ENCODE results near the gene ATP1A1.

Gene ATP1A1

DNA sequence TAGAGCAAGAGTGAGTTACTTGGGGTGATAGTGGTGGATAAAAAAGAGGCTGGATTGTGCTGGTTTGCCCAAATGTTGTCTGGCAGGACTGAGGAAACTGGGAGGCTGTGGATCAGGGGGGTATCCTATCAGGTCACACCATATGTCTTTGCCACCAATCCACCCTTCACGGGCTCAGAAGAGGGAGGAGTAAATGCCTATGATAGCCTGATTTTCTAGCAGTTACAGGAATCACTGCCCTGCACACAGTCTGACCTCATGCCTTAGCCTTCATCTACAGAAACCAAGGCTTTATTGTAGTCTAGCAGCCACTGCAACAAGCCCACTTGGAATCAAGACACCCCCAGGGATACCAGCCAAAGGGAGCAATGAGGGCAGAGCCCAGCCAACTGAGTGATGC lies 51.8 kb downstream of the ATP1A1 start:
- no peak overlapping the region for H3K4me3 ChIP-seq (ENCODE audit: low read depth, low read length)
- TF ChIP-seq, protein P1, sequence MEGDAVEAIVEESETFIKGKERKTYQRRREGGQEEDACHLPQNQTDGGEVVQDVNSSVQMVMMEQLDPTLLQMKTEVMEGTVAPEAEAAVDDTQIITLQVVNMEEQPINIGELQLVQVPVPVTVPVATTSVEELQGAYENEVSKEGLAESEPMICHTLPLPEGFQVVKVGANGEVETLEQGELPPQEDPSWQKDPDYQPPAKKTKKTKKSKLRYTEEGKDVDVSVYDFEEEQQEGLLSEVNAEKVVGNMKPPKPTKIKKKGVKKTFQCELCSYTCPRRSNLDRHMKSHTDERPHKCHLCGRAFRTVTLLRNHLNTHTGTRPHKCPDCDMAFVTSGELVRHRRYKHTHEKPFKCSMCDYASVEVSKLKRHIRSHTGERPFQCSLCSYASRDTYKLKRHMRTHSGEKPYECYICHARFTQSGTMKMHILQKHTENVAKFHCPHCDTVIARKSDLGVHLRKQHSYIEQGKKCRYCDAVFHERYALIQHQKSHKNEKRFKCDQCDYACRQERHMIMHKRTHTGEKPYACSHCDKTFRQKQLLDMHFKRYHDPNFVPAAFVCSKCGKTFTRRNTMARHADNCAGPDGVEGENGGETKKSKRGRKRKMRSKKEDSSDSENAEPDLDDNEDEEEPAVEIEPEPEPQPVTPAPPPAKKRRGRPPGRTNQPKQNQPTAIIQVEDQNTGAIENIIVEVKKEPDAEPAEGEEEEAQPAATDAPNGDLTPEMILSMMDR (IDR thresholded peaks at IDR 0.05; ENCODE audit: control insufficient read depth, extremely low read depth, insufficient read depth) = no peak
- no peak for DNase-seq (ENCODE audit: low read depth)

DNA sequence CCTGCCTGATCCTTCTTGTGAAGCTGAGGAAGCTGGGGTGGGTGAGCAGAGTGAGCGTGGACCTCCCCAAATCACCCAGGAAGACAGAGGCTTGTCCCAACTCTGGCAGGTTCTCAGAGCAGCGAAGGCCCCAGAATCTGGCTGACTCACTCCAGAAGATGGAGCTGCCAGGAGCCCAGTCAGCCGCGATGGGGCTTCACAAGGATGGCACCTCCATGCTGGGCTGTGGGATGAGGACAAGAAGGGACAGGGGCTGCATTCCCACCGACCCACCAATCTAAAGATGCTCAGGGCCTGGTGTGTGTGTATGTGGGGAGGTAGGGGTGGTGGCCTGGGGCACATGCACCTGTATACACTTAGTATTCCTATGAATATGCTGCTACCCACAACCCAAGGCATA lies 52.9 kb downstream of the ATP1A1 start:
- DNase-seq (ENCODE audit: low read depth) = no peak
- TF ChIP-seq, protein P1 (IDR thresholded peaks at IDR 0.05; ENCODE audit: control insufficient read depth, extremely low read depth, insufficient read depth) = no peak

DNA sequence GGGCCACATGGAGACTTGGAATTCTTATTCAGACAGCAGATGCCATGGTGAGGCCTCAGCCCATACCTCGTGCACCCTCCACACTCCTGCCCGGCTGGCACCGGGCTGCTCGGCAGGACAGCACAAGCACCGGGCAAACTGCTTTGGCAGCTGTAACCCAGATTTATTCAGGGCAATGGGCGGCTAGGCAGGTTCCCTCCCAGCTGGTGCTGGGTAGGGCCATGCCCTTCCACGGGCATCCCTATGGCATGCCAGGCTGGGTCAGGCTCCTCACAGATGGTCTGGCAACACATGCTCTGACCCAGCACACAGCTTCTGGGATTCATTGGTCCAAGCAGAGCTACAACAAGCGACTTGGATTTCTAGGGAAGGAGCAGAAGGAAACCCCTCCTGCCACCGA lies 53.4 kb downstream of the ATP1A1 start:
- DNase-seq (ENCODE audit: low read depth) = no peak
- no peak overlapping the region for H3K4me3 ChIP-seq (ENCODE audit: low read depth, low read length)
- TF ChIP-seq, protein P1 (IDR thresholded peaks at IDR 0.05; ENCODE audit: control insufficient read depth, extremely low read depth, insufficient read depth) = no peak

More for the DNA sequence above, 52.9 kb downstream of the ATP1A1 start:
- no peak overlapping the region for H3K4me3 ChIP-seq (ENCODE audit: low read depth, low read length)

DNA sequence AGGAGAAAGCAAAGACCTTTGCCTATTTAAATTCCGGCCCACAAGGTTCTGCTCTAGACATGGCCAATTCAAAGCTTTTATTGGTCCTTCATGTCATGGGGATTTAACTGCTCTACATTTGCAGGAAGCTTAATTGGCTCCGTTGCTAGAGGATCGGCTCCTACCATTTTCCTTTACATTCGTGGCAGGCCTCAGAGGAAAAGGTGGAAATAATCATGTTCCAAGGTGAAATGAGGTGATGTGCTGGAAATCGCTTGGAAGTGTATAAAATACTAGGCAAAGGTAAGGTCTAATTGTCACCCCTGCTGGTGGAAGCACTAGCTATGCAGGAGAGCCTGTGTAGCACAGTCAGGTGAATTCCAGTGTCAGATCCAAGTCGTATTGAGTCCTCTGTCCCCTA lies 55.5 kb downstream of the ATP1A1 start:
- H3K4me3 ChIP-seq (ENCODE audit: low read depth, low read length) = no peak overlapping the region
- TF ChIP-seq, protein P1 (IDR thresholded peaks at IDR 0.05; ENCODE audit: control insufficient read depth, extremely low read depth, insufficient read depth) = no peak
- no peak for DNase-seq (ENCODE audit: low read depth)

DNA sequence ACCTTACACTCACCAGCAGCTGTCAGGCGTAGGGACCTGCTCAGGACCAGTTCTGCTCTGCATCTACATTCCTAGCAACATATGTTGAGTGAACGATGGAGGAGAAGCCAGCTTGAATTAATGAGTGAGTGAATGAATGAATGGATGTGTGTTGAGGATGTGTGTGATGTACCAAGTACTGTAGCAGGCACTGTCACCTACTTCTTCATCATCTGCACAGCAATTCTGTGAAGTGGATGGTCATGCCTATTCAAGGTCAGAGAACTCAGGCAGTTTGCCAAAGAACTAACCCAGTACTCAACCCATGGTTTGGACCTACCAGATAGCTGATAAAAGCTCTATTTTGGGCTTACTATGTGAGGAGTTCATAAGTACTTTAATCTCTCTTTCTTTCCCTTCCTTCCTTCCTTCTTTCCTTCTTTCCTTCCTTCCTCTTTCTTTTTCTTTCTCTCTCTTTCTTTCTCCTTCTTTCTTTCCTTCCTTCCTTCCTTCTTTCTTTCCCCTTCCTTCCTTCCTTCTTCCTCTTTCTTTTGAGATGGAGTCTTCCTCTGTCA lies 56.9 kb downstream of the ATP1A1 start:
- no peak for DNase-seq (ENCODE audit: low read depth)
- no peak overlapping the region for H3K4me3 ChIP-seq (ENCODE audit: low read depth, low read length)
- TF ChIP-seq, protein P1 (IDR thresholded peaks at IDR 0.05; ENCODE audit: control insufficient read depth, extremely low read depth, insufficient read depth) = no peak

DNA sequence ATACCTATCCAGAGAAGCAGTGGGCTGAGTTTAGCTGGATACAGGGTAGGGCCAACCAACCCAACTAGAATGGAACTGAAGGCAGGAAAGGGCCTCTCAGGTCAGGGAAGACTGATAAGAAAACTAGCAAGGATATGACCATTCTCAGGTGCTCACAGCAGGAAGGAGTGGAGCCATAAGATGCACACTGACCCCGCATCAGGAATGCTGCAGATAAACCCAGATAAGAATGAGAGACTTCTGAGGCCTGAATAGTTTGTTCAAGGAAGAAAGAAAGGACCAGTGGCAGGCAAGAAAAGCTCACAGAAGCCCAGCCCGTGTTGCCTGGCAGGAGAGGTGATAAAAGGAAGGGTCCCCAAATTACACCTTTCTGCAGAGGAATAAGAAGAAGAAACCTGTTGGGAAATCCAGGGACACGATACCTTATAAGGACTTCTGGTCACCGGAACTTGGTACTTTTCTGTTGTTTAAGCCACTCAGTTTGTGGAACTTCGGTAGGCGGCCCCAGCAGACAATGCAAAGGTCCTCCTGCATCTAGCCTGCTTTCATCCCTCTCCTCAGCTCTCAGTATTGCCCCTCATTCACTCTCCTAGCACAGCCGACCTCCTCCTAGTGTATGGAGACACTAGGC lies 58.9 kb downstream of the ATP1A1 start:
- no peak for DNase-seq (ENCODE audit: low read depth)
- TF ChIP-seq, protein P1 (IDR thresholded peaks at IDR 0.05; ENCODE audit: control insufficient read depth, extremely low read depth, insufficient read depth) = no peak
- no peak overlapping the region for H3K4me3 ChIP-seq (ENCODE audit: low read depth, low read length)

Data from LNCaP clone FGC (cell line).